Activated T-cell treated with anti-CD3 and anti-CD28 coated beads for 24 hours (primary cell): ENCODE data around the gene ARHGAP42.
"Not testable (repeated sequence)": the region's sequence is repeated elsewhere in the genome, so short reads cannot be mapped to it uniquely, and the experiment has no call there.

Experiments
- DNase-seq: peaks from one replicate; pipeline ENCODE4 v3.0.0-alpha.2; 2020; ENCODE audit warnings: low read depth

Gene ARHGAP42

GRCh38 chr11:100687054-100687629, at the start of gene ARHGAP42:
ARHGAP42 (plus strand) TSS chr11:100687288; CDS start chr11:100687679, 391 bp downstream.
- peak; percentile 2 for DNase-seq

GRCh38 chr11:100637706-100638105, 49.4 kb upstream of the ARHGAP42 start:
- no peak for DNase-seq

GRCh38 chr11:100638648-100639047, 48.4 kb upstream of the ARHGAP42 start:
- DNase-seq, result no peak

GRCh38 chr11:100639140-100639539, 47.9 kb upstream of the ARHGAP42 start:
- no peak for DNase-seq

GRCh38 chr11:100640071-100640470, 47.0 kb upstream of the ARHGAP42 start:
- no peak for DNase-seq

- no peak for DNase-seq
Measured at GRCh38 chr11:100640646-100641045, 46.4 kb upstream of the ARHGAP42 start.

- DNase-seq, result no peak
Measured at GRCh38 chr11:100641456-100641855, 45.6 kb upstream of the ARHGAP42 start.

- no peak for DNase-seq
Measured at GRCh38 chr11:100646545-100646944, 40.5 kb upstream of the ARHGAP42 start.

GRCh38 chr11:100647861-100648260, 39.2 kb upstream of the ARHGAP42 start:
- DNase-seq, result no peak

- no peak for DNase-seq
Measured at GRCh38 chr11:100663583-100663982, 23.5 kb upstream of the ARHGAP42 start.

- DNase-seq, result no peak
Measured at GRCh38 chr11:100663996-100664395, 23.1 kb upstream of the ARHGAP42 start.

GRCh38 chr11:100666816-100667215, 20.3 kb upstream of the ARHGAP42 start:
- not testable (repeated sequence) for DNase-seq

GRCh38 chr11:100667449-100667848, 19.6 kb upstream of the ARHGAP42 start:
- DNase-seq, result no peak

GRCh38 chr11:100670140-100670539, 16.9 kb upstream of the ARHGAP42 start:
- no peak for DNase-seq

GRCh38 chr11:100671471-100671870, 15.6 kb upstream of the ARHGAP42 start:
- no peak for DNase-seq

- DNase-seq, result no peak
Measured at GRCh38 chr11:100672498-100673033, 14.5 kb upstream of the ARHGAP42 start.

- DNase-seq, result no peak
Measured at GRCh38 chr11:100673063-100673462, 14.0 kb upstream of the ARHGAP42 start.

- no peak for DNase-seq
Measured at GRCh38 chr11:100674212-100674611, 12.9 kb upstream of the ARHGAP42 start.

- no peak for DNase-seq
Measured at GRCh38 chr11:100675115-100675650, 11.9 kb upstream of the ARHGAP42 start.

- no peak for DNase-seq
Measured at GRCh38 chr11:100676901-100677300, 10.2 kb upstream of the ARHGAP42 start.

- no peak for DNase-seq
Measured at GRCh38 chr11:100677796-100678195, 9.3 kb upstream of the ARHGAP42 start.

GRCh38 chr11:100680070-100680469, 7.0 kb upstream of the ARHGAP42 start:
- no peak for DNase-seq

- no peak for DNase-seq
Measured at GRCh38 chr11:100681064-100681502, 6.0 kb upstream of the ARHGAP42 start.
